GM12873 (cell line): Measurements from ENCODE around the gene UBA1.

Source experiments
- TF ChIP-seq, protein P1 (sequence below): IDR thresholded peaks from 2 replicates; pipeline ENCODE4 v1.5.1; 2012; ENCODE audit warnings: low read depth, mild to moderate bottlenecking, moderate library complexity, low read length, control low read depth; ENCODE audit not compliant: insufficient read depth; ENCODE audit errors: missing control alignments

The UBA1 gene

GRCh38 chrX:47193475-47194193, at the start of gene UBA1:
TSS of gene UBA1 (plus strand) at chrX:47193829. CDS start at chrX:47198803, 4,974 bp downstream.
- TF ChIP-seq, protein P1, sequence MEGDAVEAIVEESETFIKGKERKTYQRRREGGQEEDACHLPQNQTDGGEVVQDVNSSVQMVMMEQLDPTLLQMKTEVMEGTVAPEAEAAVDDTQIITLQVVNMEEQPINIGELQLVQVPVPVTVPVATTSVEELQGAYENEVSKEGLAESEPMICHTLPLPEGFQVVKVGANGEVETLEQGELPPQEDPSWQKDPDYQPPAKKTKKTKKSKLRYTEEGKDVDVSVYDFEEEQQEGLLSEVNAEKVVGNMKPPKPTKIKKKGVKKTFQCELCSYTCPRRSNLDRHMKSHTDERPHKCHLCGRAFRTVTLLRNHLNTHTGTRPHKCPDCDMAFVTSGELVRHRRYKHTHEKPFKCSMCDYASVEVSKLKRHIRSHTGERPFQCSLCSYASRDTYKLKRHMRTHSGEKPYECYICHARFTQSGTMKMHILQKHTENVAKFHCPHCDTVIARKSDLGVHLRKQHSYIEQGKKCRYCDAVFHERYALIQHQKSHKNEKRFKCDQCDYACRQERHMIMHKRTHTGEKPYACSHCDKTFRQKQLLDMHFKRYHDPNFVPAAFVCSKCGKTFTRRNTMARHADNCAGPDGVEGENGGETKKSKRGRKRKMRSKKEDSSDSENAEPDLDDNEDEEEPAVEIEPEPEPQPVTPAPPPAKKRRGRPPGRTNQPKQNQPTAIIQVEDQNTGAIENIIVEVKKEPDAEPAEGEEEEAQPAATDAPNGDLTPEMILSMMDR: peak; percentile 74

DNA sequence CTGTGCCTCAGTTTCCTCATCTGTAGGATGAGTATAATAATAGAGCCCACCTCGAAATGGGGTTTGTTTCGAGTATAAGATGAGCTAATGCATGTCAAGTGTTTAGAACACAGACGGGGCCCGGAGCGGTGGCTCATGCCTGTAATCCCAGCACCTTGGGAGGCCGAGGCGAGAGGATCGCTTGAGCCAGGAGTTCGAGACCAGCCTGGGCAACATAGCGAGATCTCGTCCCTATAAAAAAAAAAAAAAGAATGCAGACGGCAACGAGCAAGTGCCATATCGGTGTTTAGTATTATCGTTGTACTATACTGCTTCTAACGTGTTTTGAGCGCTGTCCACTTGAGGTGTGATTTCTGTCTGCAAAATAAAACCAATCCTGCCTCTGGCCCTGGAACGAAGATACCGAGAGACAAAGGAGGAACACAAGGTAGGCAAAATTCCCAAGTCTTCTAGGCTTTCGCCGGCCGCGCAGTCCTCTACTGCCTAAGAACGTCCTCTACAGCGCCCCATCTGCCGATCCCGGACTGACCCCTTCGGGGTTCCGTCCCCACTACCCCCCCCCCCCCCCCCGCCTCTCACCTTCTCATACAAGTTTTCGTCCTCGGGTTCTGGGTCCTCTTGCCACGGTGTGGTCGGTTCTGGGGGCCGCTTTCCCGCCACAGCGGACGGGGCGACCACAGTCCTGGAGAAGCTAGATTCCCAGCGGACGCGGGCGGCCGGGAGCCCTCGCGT, 49.6 kb upstream of the UBA1 start:
- TF ChIP-seq, protein P1: no peak

GRCh38 chrX:47144626-47145394, 48.8 kb upstream of the UBA1 start, which contains the start of the genes NDUFB11 and RBM10:
TSS of gene NDUFB11 (minus strand) at chrX:47144702. CDS start at chrX:47144679, 23 bp downstream.
TSS of gene RBM10 (plus strand) at chrX:47145221. CDS start at chrX:47147482, 2,261 bp downstream.
- TF ChIP-seq, protein P1: peak; percentile 61

- TF ChIP-seq, protein P1: no peak
These were observed 48.1 kb upstream of the UBA1 start for GRCh38 chrX:47145395-47146120.

DNA sequence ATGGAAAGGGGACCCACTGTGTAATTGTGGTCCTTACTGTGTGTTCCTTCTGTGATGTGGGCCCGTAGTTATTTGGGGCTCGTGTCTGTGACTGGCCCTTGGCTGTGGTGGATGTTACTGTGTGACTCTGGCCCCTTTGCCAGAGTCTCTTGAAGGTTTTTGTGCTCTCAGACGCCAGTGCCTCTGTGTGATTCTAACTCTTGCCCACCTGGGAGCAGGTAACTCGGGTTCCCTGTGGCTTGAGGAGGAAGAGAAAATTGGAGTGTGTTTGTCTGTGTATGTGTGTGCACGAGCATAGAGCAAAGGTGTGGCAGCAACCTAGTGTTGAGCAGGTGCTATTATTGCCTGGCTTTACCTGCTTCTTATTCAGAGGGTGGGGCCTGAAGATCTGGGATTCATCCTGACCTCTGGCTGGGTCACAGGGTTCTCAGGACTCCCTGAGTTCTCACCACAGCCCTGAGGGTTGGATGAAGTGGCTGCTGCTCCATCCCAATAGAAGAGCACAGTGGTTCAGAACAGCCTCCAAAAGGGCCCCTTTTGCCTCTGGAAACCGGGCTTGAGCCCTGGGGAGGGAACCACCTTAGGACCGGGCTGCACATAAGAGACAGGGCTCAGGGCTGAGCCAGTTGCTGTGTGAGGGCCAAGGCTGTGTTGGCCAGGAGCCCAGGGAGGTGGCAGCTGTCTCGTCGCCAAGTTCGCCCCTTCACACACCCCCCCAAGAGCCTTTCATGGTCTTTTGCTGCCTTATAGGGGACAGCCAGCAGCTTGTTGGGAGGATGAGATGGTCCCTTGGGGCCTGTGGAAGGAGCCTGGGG, 47.3 kb upstream of the UBA1 start:
- TF ChIP-seq, protein P1: no peak
